ENCODE measurements around the gene FCGR2B.

Gene FCGR2B

GRCh38 chr1:161707503-161707902 is 44.6 kb downstream of the FCGR2B start (continued):
- no peak for TF ChIP-seq PATZ1 (CRISPR knock-in tag; IDR thresholded peaks at IDR 0.05; ENCODE audit: borderline replicate concordance)

DNA sequence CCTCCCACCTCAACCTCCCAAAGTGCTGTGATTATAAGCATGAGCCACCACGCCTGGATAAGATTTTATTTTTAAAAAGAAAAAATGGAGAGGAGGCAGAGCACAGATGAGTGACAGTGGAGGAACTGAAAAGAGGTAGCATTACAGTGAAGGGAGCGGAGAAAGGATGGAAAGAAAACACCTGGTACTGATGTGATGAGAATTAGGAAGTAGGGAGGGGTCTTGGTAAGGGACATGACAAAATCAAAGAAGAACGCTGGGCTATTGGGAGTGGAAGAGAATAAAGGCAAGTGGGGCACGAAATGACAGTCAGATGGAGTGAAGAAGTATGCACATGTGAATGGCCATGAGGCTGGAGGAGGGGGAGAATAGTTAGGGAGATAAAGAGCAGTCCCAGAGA is 46.4 kb downstream of the FCGR2B start:
- TF ChIP-seq, protein P1, sequence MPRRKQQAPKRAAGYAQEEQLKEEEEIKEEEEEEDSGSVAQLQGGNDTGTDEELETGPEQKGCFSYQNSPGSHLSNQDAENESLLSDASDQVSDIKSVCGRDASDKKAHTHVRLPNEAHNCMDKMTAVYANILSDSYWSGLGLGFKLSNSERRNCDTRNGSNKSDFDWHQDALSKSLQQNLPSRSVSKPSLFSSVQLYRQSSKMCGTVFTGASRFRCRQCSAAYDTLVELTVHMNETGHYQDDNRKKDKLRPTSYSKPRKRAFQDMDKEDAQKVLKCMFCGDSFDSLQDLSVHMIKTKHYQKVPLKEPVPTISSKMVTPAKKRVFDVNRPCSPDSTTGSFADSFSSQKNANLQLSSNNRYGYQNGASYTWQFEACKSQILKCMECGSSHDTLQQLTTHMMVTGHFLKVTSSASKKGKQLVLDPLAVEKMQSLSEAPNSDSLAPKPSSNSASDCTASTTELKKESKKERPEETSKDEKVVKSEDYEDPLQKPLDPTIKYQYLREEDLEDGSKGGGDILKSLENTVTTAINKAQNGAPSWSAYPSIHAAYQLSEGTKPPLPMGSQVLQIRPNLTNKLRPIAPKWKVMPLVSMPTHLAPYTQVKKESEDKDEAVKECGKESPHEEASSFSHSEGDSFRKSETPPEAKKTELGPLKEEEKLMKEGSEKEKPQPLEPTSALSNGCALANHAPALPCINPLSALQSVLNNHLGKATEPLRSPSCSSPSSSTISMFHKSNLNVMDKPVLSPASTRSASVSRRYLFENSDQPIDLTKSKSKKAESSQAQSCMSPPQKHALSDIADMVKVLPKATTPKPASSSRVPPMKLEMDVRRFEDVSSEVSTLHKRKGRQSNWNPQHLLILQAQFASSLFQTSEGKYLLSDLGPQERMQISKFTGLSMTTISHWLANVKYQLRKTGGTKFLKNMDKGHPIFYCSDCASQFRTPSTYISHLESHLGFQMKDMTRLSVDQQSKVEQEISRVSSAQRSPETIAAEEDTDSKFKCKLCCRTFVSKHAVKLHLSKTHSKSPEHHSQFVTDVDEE (CRISPR knock-in tag; IDR thresholded peaks at IDR 0.05): no peak
- TF ChIP-seq ISL1 (CRISPR knock-in tag; IDR thresholded peaks at IDR 0.05) (no peak), OSR1 (CRISPR knock-in tag; IDR thresholded peaks at IDR 0.05) (no peak), SNAI2 (CRISPR knock-in tag; IDR thresholded peaks at IDR 0.05) (no peak), POU6F1 (CRISPR knock-in tag; IDR thresholded peaks at IDR 0.05; ENCODE audit: borderline replicate concordance, low read depth) (no peak), GLIS3 (CRISPR knock-in tag; IDR thresholded peaks at IDR 0.05) (no peak), ZC3H10 (CRISPR knock-in tag; IDR thresholded peaks at IDR 0.05) (no peak), CSDC2 (CRISPR knock-in tag; IDR thresholded peaks at IDR 0.05) (no peak), PPARA (CRISPR knock-in tag; IDR thresholded peaks at IDR 0.05; ENCODE audit: borderline replicate concordance) (no peak), BACH2 (CRISPR knock-in tag; IDR thresholded peaks at IDR 0.05; ENCODE audit: borderline replicate concordance) (no peak), ZFP30 (CRISPR knock-in tag; IDR thresholded peaks at IDR 0.05) (no peak), TCF4 (CRISPR knock-in tag; IDR thresholded peaks at IDR 0.05; ENCODE audit: borderline replicate concordance) (no peak), ESRRG (CRISPR knock-in tag; IDR thresholded peaks at IDR 0.05) (no peak), ZNF8 (CRISPR knock-in tag; IDR thresholded peaks at IDR 0.05) (no peak), CSRNP3 (CRISPR knock-in tag; IDR thresholded peaks at IDR 0.05) (no peak), ZNF565 (CRISPR knock-in tag; conservative IDR thresholded peaks at IDR 0.05; ENCODE audit: low read depth) (no peak), ZFP3 (CRISPR knock-in tag; IDR thresholded peaks at IDR 0.05) (no peak), PATZ1 (CRISPR knock-in tag; IDR thresholded peaks at IDR 0.05; ENCODE audit: borderline replicate concordance) (no peak), TOX (CRISPR knock-in tag; IDR thresholded peaks at IDR 0.05; ENCODE audit: borderline replicate concordance) (no peak)
- TF ChIP-seq, protein P2, sequence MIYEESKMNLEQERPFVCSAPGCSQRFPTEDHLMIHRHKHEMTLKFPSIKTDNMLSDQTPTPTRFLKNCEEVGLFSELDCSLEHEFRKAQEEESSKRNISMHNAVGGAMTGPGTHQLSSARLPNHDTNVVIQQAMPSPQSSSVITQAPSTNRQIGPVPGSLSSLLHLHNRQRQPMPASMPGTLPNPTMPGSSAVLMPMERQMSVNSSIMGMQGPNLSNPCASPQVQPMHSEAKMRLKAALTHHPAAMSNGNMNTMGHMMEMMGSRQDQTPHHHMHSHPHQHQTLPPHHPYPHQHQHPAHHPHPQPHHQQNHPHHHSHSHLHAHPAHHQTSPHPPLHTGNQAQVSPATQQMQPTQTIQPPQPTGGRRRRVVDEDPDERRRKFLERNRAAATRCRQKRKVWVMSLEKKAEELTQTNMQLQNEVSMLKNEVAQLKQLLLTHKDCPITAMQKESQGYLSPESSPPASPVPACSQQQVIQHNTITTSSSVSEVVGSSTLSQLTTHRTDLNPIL (CRISPR knock-in tag; IDR thresholded peaks at IDR 0.05; ENCODE audit: low read depth): no peak
- no peak for ATAC-seq

DNA sequence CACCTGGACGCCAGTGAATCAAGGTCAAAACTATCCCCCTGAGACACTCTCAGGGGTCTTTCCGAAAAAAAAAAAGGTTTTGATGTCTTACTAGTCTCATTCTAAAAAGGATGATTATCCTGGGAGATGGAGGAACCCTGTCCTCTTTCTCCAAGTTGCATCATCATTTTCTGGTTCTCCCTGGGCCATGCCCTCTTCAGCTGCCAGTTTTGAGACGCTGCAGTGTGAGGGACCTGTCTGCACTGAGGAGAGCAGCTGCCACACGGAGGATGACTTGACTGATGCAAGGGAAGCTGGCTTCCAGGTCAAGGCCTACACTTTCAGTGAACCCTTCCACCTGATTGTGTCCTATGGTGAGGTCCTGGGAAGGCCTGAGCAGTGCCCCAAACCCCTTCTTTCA is 47.6 kb downstream of the FCGR2B start:
- no peak for ATAC-seq
- TF ChIP-seq, protein P2 (CRISPR knock-in tag; IDR thresholded peaks at IDR 0.05; ENCODE audit: low read depth): no peak
- no peak for TF ChIP-seq SNAI2 (CRISPR knock-in tag; IDR thresholded peaks at IDR 0.05)
- no peak for TF ChIP-seq BACH2 (CRISPR knock-in tag; IDR thresholded peaks at IDR 0.05; ENCODE audit: borderline replicate concordance)
- no peak for TF ChIP-seq CSDC2 (CRISPR knock-in tag; IDR thresholded peaks at IDR 0.05)
- TF ChIP-seq GLIS3 (CRISPR knock-in tag; IDR thresholded peaks at IDR 0.05): no peak
- TF ChIP-seq ISL1 (CRISPR knock-in tag; IDR thresholded peaks at IDR 0.05): no peak
- TF ChIP-seq POU6F1 (CRISPR knock-in tag; IDR thresholded peaks at IDR 0.05; ENCODE audit: borderline replicate concordance, low read depth): no peak
- TF ChIP-seq ZNF8 (CRISPR knock-in tag; IDR thresholded peaks at IDR 0.05): no peak
- TF ChIP-seq TCF4 (CRISPR knock-in tag; IDR thresholded peaks at IDR 0.05; ENCODE audit: borderline replicate concordance): no peak
- no peak for TF ChIP-seq PPARA (CRISPR knock-in tag; IDR thresholded peaks at IDR 0.05; ENCODE audit: borderline replicate concordance)
- no peak for TF ChIP-seq ARNTL (CRISPR knock-in tag; IDR thresholded peaks at IDR 0.05; ENCODE audit: borderline replicate concordance, low read depth)
- no peak for TF ChIP-seq ZFP30 (CRISPR knock-in tag; IDR thresholded peaks at IDR 0.05)
- TF ChIP-seq ZNF565 (CRISPR knock-in tag; conservative IDR thresholded peaks at IDR 0.05; ENCODE audit: low read depth): no peak
- no peak for TF ChIP-seq RARB (CRISPR knock-in tag; IDR thresholded peaks at IDR 0.05)

Data from SK-N-SH treated with all-trans-retinoic acid at 6 μM for 48 hours (cell line).